ENCODE data around the gene NBEAL2. TPM values are rescaled to one million over a fixed set of nuclear protein-coding genes. Genes with fewer than 3 reads are reported as not detected.

NBEAL2 gene
- total and polyA plus RNA-seq, 10 donors = 44.0 to 271 (median 129) TPM

GRCh38 chr3:46950177-46950576, 29.3 kb upstream of the NBEAL2 start:
- H3K27ac ChIP-seq = peak overlapping the region in 5 of 8 donors; percentile 35 to 91 (median 85)
- no peak overlapping the region for H3K4me3 ChIP-seq
- no peaks in the 10 kb centered on the region for H3K27me3 ChIP-seq (replicated peaks in 1 of 7)
- H3K4me1 ChIP-seq = peaks cover 81 to 100% (median 95%) of the 10 kb centered on the region in 6 donors
- WGBS, 5 donors = 92 to 100% (median 93%) methylated on average over 2 of the region's 2 CpGs
- TF ChIP-seq POLR2AphosphoS5 (IDR thresholded peaks at IDR 0.05) (no peak), CTCF (IDR thresholded peaks at IDR 0.05 in 8 of 11, conservative IDR thresholded peaks at IDR 0.05 in 3 of 11) (no peak), POLR2A (IDR thresholded peaks at IDR 0.05) (no peak)
- DNase-seq = peak; percentile 47
- H3K9me3 ChIP-seq = no peaks in the 10 kb centered on the region
- intact Hi-C loops (cut with DNase I; ENCODE audit: low total_unique reads) = no loop called here
- H3K36me3 ChIP-seq = peaks cover 0 to 6% (median 0%) of the 10 kb centered on the region in 6 donors

- Histone ChIP-seq H3K9me3 (no peaks in the 10 kb centered on the region), H3K27ac (peak overlapping the region in 7 of 8 donors; percentile 18 to 91 (median 47)), H3K4me1 (peaks cover 87 to 100% (median 96%) of the 10 kb centered on the region in 6 donors), H3K27me3 (replicated peaks in 1 of 7) (no peaks in the 10 kb centered on the region), H3K4me3 (no peak overlapping the region), H3K36me3 (peaks cover 0 to 6% (median 0%) of the 10 kb centered on the region in 6 donors)
- WGBS, 5 donors = 61 to 72% (median 67%) methylated on average over 7 of the region's 7 CpGs
- intact Hi-C loops (cut with DNase I; ENCODE audit: low total_unique reads) = no loop called here
- no peak for TF ChIP-seq CTCF (IDR thresholded peaks at IDR 0.05 in 8 of 11, conservative IDR thresholded peaks at IDR 0.05 in 3 of 11)
- no peak for TF ChIP-seq POLR2AphosphoS5 (IDR thresholded peaks at IDR 0.05)
- TF ChIP-seq POLR2A (IDR thresholded peaks at IDR 0.05) = no peak
- DNase-seq = peak; percentile 44
Observed at GRCh38 chr3:46950650-46951241, 28.7 kb upstream of the NBEAL2 start.

- Histone ChIP-seq H3K9me3 (no peaks in the 10 kb centered on the region), H3K4me1 (peaks cover 71 to 100% (median 95%) of the 10 kb centered on the region in 6 donors), H3K4me3 (peak overlapping the region in 1 of 8 donors; percentile 26), H3K36me3 (no peaks in the 10 kb centered on the region), H3K27ac (peak overlapping the region in 6 of 8 donors; percentile 34 to 81 (median 68)), H3K27me3 (replicated peaks in 1 of 7) (no peaks in the 10 kb centered on the region)
- intact Hi-C loops (cut with DNase I; ENCODE audit: low total_unique reads) = no loop called here
- DNase-seq = peak; percentile 1
- WGBS, 5 donors = 76 to 85% (median 78%) methylated on average over 2 of the region's 2 CpGs
- no peak for TF ChIP-seq POLR2AphosphoS5 (IDR thresholded peaks at IDR 0.05)
- no peak for TF ChIP-seq POLR2A (IDR thresholded peaks at IDR 0.05)
- TF ChIP-seq CTCF (IDR thresholded peaks at IDR 0.05 in 8 of 11, conservative IDR thresholded peaks at IDR 0.05 in 3 of 11) = no peak
Observed at GRCh38 chr3:46952813-46953212, 26.7 kb upstream of the NBEAL2 start.

GRCh38 chr3:46953234-46954010, 26.0 kb upstream of the NBEAL2 start:
- 28 to 51% (median 35%) methylated on average over 8 of the region's 8 CpGs for WGBS, 5 donors
- Histone ChIP-seq H3K9me3 (no peaks in the 10 kb centered on the region), H3K4me3 (peak overlapping the region in 1 of 8 donors; percentile 26), H3K27ac (peak overlapping the region in 7 of 8 donors; percentile 34 to 81 (median 69)), H3K36me3 (no peaks in the 10 kb centered on the region), H3K4me1 (peaks cover 66 to 100% (median 92%) of the 10 kb centered on the region in 6 donors), H3K27me3 (replicated peaks in 1 of 7) (no peaks in the 10 kb centered on the region)
- TF ChIP-seq POLR2AphosphoS5 (IDR thresholded peaks at IDR 0.05) = peak in 1 of 3 donors; percentile 35
- no peak for TF ChIP-seq POLR2A (IDR thresholded peaks at IDR 0.05)
- intact Hi-C loops (cut with DNase I; ENCODE audit: low total_unique reads) = no loop called here
- peak; percentile 31 for DNase-seq

Data from spleen (tissue), 11 donors.